Measurements from ENCODE around the gene CYP46A1.

CYP46A1 gene

DNA sequence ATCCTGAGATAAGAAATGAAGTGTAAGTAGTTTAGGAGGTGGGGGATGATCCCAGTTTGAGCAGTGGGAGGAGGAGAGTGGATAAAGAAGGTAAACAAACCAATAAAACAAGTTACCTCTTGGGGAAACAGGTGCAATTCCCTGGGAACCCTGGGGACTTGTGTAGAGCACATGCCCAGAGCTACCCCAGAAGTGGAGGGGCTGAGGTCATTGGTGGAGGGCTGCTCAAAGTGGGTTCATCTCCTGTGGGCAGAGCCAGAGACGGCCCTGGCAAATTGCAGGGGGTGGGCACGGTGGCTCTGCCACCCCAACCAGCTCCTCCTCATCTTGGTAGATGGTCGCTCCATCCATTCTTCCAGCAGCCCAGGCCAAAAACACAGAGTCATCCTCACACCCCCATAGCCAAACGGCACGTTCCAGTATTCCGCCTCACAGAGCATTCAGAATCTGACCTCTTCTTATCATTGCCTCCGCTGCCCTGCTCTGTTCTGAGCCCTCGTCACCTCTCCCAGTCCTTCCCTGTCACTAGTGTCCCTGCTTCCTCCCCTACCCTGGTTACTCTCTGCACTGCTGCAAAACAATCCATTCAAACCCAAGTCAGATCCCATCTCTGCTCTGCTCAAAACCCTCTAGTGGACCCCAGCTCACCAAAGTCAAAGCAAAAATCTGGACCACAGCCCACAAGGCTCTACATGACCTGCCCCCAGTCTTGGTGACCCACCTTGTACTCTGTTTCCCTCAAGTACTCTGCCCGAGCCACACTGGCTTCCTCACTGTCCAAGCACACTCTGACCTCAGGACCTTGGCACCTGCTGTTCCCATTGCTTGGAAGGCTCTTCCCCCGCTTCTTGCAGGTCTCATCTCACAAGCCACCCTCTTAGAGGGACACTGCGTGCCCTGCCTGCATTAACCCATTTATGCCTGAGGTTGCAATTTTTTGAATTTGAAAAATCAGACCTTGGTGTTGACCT lies 5.5 kb downstream of the CYP46A1 start:
- no peak for DNase-seq (ENCODE audit: low read depth)

DNA sequence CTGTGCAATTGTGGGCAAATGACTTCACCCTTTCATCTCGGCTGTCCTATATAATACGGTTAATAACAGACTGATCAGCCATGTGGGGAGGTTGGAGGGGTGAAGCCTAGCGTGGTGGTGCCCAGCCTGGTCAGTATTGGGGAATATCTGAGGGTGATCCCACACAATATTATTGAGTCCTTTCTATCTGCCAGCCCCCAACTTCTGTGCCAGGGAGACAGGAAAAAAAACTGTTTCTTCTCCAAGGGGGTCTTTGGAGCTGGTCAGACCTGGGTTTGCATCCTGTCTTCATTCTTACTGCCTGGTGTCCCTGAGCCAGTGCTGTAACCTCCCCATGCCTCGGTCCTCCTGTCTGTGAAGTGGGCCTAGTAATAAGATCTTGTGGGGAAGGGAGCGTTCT lies 6.5 kb downstream of the CYP46A1 start:
- no peak for DNase-seq (ENCODE audit: low read depth)

DNA sequence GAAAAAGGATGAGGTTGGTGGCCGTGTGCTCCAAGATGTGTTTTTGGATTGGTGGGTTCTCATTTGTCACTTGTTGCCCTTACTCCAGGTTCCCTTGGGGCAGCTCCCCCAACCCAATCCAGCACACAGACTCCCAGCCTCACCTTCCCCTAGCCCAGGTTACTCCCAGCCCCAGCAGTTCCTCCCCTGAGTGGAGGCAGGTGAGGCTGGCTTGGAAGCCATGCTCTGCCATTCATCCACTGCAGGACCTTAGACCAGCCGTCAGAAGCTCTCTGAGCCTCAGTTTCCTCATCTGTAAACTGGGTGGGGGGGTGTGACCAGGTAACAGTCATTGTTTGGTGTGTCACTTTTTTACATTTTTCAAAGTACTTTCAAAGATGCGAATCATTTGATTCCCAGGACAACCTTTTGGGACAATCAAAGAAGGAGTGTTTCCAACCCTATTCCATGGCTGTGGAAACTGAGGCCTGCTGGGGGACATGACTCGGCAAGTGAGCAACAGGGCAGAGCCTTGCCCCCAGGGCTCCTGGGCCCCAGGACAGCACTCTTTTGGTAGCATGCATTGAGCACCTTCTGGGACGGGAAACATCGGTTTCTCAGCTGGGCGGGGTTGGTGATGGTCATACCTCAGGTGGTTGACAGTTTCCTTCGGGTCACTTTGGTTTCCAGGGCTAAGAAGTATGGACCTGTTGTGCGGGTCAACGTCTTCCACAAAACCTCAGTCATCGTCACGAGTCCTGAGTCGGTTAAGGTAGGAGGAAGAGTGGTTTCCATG lies 7.2 kb downstream of the CYP46A1 start:
- no peak for DNase-seq (ENCODE audit: low read depth)

DNA sequence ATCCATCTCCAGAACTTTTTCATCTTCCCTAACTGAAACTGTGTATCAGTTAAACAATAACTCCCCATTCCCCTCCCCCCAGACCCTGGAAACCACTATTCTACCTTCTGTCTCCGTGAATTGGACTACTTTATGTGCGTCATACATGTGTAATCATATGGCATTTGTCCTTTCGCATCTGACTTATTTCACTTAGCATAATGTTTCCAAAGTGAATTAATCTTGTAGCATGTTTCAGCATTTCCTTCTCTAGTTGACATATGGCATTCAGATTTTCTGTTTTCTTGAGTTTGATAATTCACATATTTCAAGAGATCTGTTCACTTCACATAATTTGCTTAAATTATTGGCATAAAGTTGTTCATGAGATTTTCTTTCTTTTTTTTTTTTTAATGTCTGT lies 9.8 kb downstream of the CYP46A1 start:
- no peak for DNase-seq (ENCODE audit: low read depth)

DNA sequence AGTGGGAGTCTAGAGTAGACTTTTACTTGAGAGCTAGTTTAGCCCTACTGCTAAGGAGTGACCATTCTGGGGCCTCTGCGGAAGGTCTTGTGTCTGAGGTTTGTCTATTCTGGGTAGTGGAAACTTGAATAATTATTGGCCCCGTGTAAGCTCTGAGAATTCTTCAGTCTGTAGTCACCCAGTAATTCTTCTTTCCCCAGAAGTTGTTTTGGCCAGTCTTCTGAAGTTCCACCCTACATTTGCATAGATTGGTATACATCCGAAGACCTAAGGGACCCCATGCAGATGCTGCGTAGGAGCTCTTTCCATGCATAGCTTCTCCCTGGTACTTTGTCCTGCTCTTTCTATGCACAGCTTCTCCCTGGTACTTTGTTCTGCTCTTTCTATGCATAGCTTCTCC lies 12.8 kb downstream of the CYP46A1 start:
- DNase-seq (ENCODE audit: low read depth) = no peak

DNA sequence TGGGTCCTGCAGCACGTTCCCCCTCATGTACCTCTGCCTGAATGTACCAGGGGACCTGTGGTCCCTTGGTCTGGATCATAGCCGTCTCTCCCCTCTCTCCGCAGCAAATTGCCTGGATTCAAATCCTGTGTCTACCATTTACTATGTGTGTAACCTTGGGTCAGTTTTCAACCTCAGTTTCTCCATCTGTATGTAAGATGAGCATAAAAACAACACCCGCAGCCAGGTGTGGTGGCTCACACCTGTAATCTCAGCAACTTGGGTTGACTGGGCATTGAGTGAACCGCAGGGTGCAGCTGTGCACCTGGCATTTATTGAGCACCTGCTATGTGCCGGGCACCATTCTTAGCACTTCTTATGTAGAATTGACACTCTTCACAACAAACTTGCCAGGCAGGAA lies 14.1 kb downstream of the CYP46A1 start:
- no peak for DNase-seq (ENCODE audit: low read depth)

DNA sequence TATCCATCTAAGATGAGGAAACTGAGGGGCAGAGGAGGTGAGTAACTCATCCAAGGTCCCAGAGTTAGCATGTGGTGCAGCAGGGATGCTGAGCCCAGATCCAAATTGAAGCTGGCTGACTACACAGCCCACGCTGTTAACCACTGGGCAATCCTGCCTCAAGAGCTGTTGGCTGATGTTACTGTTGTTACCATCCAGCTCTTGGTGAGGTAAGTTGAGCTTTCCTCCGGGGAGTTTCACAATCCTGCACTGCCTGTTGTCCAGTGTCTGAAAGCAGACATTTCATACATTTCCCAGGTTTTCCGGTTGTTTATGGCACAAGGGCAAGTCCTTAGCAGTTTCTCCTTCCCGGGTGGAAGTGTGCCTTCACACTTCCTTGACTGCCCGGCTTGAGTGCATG lies 14.5 kb downstream of the CYP46A1 start:
- DNase-seq (ENCODE audit: low read depth) = no peak

DNA sequence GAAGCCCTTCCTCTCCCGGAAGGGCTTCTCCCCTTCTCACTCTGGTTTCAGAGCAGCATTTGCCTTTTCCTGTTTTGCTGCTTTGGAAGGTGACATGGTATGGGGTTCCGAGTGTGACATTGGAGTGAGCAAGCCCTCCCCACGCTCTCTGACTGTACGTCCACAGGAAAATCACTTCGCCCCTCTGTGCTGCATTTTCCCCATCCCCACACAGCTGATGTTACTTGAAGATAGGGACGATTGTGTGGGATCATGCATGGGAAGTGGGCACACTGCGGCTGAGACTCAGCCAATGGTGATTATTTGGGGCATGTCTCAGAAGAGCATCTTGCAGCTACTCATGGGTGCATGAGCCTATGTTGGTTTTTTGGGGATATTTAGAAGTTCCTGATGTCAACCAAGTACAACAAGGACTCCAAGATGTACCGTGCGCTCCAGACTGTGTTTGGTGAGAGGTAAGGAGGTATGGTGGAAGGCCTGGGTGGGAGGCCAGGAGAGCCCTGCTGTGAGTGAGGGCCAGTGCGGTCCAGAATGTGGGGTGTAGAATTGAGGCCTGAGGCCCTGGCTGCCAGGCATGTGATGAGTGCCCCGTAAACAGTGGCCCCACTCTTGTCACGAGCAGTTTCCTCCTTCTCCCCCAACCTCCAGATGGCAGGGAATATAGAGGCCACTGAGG lies 15.1 kb downstream of the CYP46A1 start:
- DNase-seq (ENCODE audit: low read depth) = no peak

DNA sequence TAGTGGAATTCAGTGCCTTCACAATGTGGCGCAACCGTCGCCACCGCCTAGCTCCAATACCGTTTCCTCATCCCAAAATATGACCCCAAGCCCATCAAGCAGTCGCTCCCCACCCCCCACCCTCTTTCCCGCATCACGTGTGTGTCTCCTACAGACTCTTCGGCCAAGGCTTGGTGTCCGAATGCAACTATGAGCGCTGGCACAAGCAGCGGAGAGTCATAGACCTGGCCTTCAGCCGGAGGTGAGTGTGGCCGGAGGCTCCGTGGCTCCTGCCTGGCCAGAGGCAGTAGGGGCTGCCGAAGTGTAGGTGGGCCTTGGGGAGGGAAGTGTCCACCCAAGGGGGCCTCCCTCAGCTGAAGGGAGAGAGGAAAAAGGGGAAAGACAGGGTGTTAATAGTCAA lies 15.8 kb downstream of the CYP46A1 start:
- no peak for DNase-seq (ENCODE audit: low read depth)

DNA sequence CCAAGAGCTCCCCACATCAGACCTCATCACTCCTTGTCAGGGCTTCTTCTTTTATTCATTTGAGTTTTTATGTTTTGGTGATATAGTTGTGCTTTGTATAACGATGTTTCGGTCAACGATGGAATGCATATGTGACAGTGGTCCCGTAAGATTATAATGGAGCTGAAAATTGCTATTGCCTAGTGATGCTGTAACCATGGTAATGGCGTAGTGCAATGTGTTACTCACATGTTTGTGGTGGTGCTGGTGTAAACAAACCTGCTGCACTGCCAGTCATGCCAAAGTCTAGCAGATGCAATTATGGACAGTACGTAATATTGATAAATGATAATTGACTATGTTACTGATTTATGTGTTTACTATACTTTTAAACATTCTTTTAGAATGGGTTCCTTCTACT lies 16.3 kb downstream of the CYP46A1 start:
- no peak for DNase-seq (ENCODE audit: low read depth)

DNA sequence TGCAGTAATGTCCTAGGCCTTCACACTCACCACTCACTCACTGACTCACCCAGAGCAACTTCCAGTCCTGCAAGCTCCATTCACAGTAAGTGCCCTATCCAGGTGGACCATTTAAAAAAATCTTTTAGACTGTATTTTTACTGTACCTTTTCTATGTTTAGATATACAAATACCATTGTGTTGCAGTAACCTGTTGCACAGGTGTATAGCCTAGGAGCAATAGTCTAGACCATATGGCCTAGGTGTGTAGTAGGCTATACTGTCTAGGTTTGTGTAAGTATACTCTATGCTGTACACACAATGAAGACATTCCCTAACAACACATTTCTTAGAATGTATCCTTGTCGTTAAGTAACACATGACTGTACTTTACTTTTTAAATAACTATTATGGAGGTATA lies 17.2 kb downstream of the CYP46A1 start:
- no peak for DNase-seq (ENCODE audit: low read depth)

DNA sequence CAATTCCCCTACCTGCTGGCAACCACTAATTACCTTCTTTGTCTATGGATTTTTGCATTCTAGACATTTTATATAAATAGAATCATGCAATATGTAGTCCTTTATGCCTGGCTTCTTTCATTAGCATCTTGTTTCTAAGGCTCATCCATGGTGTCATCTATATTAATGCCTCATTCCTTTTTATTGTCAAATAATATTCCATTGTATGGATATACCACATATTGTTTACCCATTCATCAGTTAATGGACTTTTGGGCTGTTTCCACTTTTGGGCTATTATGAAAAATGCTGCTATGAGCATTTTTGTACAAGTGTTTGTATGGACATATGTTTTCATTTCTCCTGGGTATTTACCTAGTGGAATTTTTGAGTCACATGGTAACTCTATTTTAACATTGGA lies 18.0 kb downstream of the CYP46A1 start:
- no peak for DNase-seq (ENCODE audit: low read depth)

DNA sequence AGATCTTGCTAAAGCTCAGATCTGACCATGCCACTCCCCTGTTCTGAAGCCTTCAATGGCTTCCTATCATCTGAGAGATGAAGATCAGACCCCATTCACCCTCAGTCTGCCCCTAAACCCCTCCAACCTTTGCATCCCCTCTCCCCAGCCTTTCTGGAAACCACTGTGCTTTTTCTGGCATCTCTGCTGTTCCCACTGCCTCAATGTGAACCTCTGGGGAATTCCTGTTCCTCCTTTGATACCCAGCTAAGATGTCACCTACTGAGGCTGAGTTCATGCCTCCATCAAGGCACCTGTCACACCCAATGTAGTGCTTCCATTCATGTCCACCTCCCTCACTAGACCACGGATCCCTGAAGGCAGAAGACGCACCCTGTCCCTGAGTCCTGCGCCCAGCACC lies 19.3 kb downstream of the CYP46A1 start:
- DNase-seq (ENCODE audit: low read depth) = no peak

DNA sequence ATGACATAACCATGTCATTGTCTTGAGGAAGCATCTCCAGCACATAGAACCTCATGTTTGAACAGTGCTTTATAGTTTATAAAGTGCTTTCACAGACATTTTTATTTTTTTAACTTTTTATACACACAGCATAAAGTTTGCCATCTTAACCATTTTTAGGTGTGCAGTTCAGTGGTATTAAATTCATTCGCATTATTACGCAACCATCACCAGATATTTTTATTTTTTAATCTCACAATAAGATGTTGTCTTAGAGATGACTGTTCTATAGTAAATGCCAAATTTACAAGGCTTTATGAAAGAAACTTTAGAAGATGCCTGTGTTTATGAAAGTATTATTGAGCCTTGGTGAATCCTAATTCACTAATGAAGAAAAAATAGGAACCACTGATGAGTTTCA lies 19.9 kb downstream of the CYP46A1 start:
- no peak for DNase-seq (ENCODE audit: low read depth)

DNA sequence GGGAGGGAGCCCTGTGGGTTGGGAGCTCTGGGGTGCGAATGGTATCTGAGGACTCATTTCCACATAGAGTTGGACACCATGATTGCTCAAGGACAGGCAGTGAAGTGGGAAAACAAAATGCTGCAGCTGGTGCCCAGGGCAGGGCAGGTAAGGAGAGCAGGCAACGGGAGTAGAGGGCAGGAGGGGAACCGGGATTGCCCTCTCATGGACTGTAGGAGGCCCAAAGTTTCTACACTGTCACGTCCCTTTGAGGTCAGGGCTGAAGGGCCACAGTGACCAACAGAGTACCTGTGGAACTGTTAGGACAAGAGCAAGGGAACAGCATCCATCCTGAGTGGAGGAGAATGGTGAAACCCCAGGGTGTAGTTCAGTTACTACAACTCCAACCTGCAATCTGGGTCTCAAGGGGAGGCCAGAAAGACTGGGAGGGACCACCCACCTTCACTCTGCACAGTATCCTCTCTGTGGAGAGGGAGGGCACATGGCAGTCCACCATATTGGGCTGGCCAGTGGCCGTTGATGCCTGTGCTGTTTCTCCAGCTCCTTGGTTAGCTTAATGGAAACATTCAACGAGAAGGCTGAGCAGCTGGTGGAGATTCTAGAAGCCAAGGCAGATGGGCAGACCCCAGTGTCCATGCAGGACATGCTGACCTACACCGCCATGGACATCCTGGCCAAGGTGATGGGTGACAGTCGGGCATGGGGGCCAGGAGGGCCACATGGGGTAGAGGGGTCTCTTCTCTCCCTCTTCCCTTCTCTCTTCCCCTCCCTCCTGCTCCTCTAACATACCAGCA lies 22.2 kb downstream of the CYP46A1 start:
- DNase-seq (ENCODE audit: low read depth) = no peak

DNA sequence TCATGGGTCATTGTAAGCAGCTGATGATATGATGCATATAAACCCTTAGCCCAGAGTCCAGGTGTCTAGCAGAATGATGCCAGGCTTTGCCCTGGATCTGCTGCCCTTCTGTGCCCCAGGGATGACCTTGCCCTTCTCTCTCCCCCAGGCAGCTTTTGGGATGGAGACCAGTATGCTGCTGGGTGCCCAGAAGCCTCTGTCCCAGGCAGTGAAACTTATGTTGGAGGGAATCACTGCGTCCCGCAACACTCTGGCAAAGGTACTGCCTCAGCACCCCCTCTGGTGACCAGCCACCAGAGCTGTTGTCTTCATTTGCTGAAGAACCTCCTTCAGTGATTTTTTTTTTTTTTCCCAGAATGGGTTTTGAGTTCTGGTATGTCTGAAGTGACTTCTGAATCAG lies 23.3 kb downstream of the CYP46A1 start:
- DNase-seq (ENCODE audit: low read depth) = no peak

DNA sequence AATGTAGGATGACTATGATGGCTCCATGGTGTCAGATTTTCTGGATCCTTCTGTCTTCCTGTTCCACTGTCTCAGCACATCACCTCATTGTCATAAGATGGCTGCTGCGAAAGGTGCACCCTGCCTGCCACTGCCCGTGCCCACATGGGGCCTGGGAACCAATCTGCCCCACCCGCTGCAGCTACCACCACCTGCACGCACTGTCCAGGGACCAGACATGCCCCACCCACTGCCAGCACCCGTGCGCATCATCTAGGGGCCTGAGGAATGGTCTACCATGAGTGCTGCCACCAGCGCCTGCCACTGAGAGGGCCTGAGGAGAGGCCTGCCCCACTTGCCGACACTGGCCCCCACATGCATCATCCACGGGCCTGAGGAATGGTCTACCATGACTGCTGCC lies 23.8 kb downstream of the CYP46A1 start:
- no peak for DNase-seq (ENCODE audit: low read depth)

DNA sequence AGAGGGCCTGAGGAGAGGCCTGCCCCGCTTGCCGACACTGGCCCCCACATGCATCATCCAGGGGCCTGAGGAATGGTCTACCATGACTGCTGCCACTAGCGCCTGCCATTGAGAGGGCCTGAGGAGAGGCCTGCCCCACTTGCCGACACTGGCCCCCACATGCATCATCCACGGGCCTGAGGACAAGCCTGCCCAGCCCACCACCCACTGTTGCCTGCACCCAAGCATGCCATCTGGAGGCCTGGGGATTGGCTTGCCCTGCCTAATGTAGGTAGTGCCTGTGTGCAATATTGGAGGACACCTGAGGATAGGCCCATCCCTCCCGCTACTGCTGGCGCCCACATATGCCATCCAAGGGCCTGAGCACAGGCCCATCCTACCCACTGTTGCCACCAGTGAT lies 24.4 kb downstream of the CYP46A1 start:
- DNase-seq (ENCODE audit: low read depth) = no peak

DNA sequence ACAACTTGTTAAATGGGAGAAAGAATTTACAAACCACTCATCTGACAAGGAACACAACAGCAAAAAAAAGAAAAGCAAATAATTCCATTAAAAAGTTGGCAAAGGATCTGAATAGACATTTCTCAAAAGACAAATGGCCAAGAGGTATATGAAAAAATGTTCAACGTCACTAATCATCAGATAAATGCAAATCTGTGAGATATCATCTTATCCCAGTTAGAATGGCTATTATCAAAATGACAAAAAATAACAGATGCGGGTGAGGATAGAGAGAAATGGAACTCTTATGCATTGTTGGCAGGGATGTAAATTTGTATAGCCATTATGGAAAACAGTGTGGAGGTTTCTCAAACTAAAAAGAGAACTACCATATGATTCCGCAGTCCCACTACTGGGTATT lies 29.9 kb downstream of the CYP46A1 start:
- DNase-seq (ENCODE audit: low read depth) = no peak

DNA sequence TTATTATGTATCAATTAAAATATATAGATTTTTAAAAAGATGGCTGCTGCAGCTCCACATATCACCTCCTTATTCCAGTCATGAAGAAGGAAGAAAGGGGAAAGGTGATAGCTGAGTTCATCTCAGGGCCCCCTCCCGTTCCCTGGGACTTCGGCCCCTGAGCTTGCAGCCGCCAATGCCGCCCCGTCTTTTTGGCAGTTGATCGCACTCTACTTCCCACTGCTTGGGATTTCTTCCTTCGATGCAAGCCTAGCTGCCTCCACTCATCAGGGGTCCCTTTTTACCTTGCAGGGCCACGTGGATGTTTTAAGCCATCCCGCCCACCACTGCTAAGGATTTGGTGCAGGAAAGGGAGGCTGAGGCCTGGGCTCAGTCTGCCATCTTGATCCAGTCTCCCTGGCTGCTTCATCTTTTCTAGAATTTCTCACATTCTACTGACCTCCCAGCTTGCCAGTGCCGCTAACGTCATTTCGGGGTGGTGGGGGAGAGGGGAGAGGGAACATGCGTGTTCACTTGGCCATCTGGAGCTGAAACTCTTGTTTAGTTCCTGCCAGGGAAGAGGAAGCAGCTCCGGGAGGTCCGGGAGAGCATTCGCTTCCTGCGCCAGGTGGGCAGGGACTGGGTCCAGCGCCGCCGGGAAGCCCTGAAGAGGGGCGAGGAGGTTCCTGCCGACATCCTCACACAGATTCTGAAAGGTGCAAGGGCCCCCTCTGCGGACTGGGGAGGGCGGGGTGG lies 31.3 kb downstream of the CYP46A1 start:
- no peak for DNase-seq (ENCODE audit: low read depth)
